Activated naive CD8-positive, alpha-beta T cell treated with anti-CD3 and anti-CD28 coated beads for 36 hours (primary cell): ENCODE results near the gene FBXW5. TPM values are rescaled to one million over a fixed set of nuclear protein-coding genes. Genes with fewer than 3 reads are reported as not detected.

ENCODE experiments used
- DNase-seq: peaks from one replicate; pipeline ENCODE4 v3.0.0; 2021
- H3K27ac Mint-ChIP-seq: one replicate; pipeline ENCODE4 v1.8.0; 2022; ENCODE audit warnings: mild to moderate bottlenecking, moderate library complexity, mixed read lengths
- H3K27me3 Mint-ChIP-seq: one replicate; pipeline ENCODE4 v1.8.0; 2022; ENCODE audit warnings: mild to moderate bottlenecking, mixed read lengths
- H3K36me3 Mint-ChIP-seq: one replicate; pipeline ENCODE4 v1.8.0; 2021; ENCODE audit warnings: mild to moderate bottlenecking, mixed read lengths
- H3K4me1 Mint-ChIP-seq: one replicate; pipeline ENCODE4 v1.8.0; 2021; ENCODE audit warnings: mixed read lengths
- H3K4me3 Mint-ChIP-seq: one replicate; pipeline ENCODE4 v1.8.0; 2022; ENCODE audit warnings: mild to moderate bottlenecking, moderate library complexity, mixed read lengths
- H3K9me3 Mint-ChIP-seq: one replicate; pipeline ENCODE4 v1.8.0; 2022; ENCODE audit warnings: mixed read lengths
- total RNA-seq, 2 experiments: library from RNA; stranded (reverse); gene quantifications; one replicate each; pipeline ENCODE4 v1.2.3, GENCODE V29; 2021

The FBXW5 gene
- total RNA-seq, 2 experiments from 2014 or later: 55.6 to 59.3 TPM

DNA sequence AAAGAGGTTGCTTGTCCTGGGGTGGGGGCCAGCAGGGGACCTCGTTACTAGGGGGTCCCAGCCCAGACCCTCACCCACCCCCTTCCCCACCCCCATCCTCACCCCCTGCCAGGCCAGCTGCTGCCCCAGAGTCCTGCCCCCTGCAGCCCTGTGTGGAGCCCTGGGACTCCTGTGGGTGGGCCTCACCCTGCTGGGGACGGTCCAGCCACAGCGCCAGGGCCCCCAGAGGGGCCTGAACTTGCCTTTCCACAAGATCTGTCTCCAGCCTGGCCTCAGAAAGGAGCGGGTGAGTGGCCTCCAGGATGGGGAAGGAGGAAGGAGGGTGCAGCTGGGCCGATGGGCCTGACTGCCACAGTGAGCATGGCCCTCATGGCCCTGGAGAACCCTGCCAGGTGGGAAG is 25.2 kb upstream of the FBXW5 start:
- no peaks in the 10 kb centered on the region for H3K27me3 Mint-ChIP-seq
- DNase-seq: no peak
- no peaks in the 10 kb centered on the region for H3K9me3 Mint-ChIP-seq
- H3K36me3 Mint-ChIP-seq: no peaks in the 10 kb centered on the region
- no peak overlapping the region for H3K4me3 Mint-ChIP-seq
- H3K4me1 Mint-ChIP-seq: peaks cover 10% of the 10 kb centered on the region
- no peak overlapping the region for H3K27ac Mint-ChIP-seq

DNA sequence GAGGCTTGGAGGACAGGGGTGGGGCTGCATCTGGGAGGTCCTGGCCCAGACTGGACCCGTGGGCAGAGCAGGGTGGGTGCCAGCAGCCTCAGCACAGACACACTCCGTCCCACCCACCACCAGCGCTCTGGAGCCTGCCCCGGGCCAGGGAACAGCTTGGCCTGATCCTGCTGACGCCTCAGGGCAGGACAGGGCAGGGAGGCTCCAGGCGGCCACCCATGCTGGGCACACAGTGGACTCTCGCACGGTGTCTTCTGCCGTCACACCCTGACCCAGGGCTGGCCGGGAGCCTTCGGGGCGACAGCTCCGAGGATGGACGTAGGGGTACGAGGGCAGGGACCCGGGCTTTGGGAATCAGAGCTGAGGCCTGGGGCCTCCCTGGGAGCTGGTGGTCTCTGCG is 24.6 kb upstream of the FBXW5 start:
- Mint-ChIP-seq H3K4me1 (peaks cover 10% of the 10 kb centered on the region), H3K4me3 (no peak overlapping the region), H3K36me3 (no peaks in the 10 kb centered on the region), H3K9me3 (no peaks in the 10 kb centered on the region), H3K27ac (no peak overlapping the region), H3K27me3 (no peaks in the 10 kb centered on the region)
- no peak for DNase-seq

DNA sequence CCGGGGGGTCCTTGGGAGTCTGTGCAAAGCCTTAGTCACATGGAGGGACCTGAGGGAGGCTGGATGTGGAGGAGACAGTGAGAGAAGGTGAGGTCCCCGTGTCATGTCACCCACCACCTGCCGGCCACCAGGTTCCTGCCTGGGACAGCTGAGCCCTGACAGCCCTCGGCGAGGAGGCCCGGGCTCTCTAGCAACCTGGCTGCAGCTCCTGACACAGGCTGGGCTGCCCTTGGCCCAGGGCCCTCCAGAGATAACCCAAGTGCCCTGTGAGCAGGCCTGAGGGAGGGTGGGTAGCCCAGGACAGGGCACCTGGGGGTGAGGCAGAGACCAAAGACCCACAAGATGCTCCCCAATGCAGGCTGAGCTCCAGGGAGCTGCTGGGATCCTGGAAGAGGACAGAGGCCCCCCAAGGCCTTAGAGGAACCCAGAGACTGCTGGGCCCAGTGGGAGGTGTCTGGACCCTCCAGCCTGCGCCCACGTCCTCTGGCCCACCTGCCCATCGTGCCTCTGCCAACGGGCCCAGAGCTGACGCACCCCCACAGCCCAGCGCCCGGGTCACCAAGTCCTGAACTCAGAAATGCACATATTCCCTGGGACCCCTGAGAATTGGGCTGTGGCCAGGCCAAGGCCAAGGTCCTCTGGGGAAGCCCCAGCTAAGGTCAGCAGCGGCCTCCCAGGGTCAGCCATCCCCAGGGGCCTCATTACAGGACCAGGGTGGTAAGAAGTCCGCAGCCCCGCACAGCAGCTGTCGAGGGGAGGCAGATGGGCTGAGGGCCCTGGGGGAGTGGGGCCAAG is 24.0 kb upstream of the FBXW5 start:
- H3K9me3 Mint-ChIP-seq: no peaks in the 10 kb centered on the region
- no peak overlapping the region for H3K4me3 Mint-ChIP-seq
- DNase-seq: no peak
- no peaks in the 10 kb centered on the region for H3K36me3 Mint-ChIP-seq
- no peak overlapping the region for H3K27ac Mint-ChIP-seq
- peaks cover 10% of the 10 kb centered on the region for H3K4me1 Mint-ChIP-seq
- no peaks in the 10 kb centered on the region for H3K27me3 Mint-ChIP-seq

DNA sequence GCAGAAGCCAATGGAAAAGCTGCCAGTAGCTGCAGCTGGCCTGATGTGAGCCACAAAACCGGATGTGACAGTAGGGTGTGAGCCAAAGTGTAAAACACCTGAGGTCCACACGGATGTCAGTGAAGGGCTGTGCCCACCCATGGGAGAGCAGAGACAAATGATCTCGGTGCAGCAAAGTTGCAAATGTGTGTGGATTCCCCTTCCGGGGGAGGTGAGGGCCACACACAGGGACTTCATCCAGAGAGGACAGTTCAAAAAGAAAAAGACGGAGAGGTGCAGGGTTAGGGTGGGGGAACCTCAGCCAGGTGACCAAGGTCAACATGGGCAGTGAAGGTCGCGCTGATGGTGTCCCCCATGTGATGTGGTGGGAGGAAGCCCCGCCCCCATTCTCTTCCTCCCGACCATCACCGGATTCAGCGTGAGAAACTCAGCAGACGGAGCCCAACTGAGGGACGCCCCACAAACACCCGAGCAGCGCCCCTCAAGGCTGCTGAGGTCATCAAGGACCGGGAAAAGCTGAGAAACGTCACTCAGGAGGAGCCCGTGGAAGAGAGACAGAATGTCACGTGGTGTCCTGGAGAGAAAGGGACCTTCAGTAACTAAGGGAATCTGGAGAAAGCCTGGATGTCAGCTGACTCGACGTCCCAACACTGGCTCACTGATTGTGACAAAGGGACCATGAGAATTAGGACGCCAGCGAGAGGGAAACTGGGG is 21.4 kb upstream of the FBXW5 start:
- no peaks in the 10 kb centered on the region for H3K9me3 Mint-ChIP-seq
- H3K36me3 Mint-ChIP-seq: no peaks in the 10 kb centered on the region
- peak overlapping the region; percentile 28 for H3K27ac Mint-ChIP-seq
- H3K27me3 Mint-ChIP-seq: no peaks in the 10 kb centered on the region
- DNase-seq: no peak
- H3K4me1 Mint-ChIP-seq: peaks cover 10% of the 10 kb centered on the region
- peak overlapping the region; percentile 55 for H3K4me3 Mint-ChIP-seq

DNA sequence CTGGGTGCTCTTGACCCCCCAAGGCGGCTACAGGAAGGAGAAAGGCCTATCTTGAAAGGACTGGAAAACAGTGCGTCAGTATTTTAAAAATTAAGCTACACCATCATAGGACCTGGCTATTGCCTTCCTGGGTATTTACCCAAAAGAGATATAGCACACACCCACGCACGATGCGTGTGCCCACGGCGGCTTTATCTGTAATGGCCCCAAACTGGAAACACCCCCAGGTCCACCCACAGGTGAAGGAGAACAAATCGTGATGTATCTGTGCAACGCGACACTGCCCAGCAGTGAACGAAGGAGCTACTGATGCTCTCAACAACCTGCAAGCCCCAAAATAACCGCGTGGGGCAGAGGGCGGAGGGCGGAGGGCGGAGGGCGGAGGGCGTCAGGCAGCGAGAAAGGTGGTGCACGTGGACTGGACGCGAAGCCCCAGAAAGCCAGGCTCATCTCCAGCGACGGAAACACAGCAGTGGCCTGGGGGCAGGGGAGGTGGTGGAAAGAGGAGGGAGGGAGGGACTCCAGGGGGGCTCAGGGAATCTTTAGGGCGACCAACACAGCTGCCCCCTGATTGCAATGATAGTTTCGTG is 20.4 kb upstream of the FBXW5 start:
- no peak overlapping the region for H3K27ac Mint-ChIP-seq
- peaks cover 14% of the 10 kb centered on the region for H3K4me1 Mint-ChIP-seq
- no peaks in the 10 kb centered on the region for H3K27me3 Mint-ChIP-seq
- H3K4me3 Mint-ChIP-seq: no peak overlapping the region
- H3K9me3 Mint-ChIP-seq: no peaks in the 10 kb centered on the region
- no peaks in the 10 kb centered on the region for H3K36me3 Mint-ChIP-seq
- DNase-seq: no peak

GRCh38 chr9:136964171-136964689 is 19.7 kb upstream of the FBXW5 start:
- Mint-ChIP-seq H3K36me3 (no peaks in the 10 kb centered on the region), H3K27ac (no peak overlapping the region), H3K9me3 (no peaks in the 10 kb centered on the region), H3K4me3 (no peak overlapping the region), H3K27me3 (no peaks in the 10 kb centered on the region), H3K4me1 (peaks cover 15% of the 10 kb centered on the region)
- DNase-seq: no peak

DNA sequence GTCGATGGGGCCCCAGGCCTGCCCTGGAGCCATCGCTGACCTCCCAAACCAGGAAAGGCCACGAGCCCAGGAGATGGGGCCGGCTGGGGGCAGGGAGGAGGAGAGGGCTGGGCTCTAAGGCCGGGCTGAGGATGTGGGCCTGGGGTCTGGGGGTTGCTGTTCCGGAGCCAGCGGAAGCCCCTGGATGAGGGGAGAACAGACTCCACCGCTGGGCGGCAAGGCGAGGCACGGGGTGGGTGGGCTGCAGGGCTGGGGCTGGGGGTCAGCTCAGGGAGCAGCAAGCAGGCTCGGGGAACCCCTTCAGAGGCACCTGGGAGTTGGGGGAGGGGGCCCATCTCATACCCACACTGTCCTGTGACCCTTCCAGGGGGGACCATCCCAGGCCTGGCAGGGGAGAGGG is 19.2 kb upstream of the FBXW5 start:
- no peak overlapping the region for H3K4me3 Mint-ChIP-seq
- no peak for DNase-seq
- H3K27ac Mint-ChIP-seq: no peak overlapping the region

GRCh38 chr9:136963341-136963740 is 18.8 kb upstream of the FBXW5 start:
- no peak overlapping the region for H3K27ac Mint-ChIP-seq
- peaks cover 15% of the 10 kb centered on the region for H3K4me1 Mint-ChIP-seq
- no peak for DNase-seq
- no peaks in the 10 kb centered on the region for H3K36me3 Mint-ChIP-seq
- H3K4me3 Mint-ChIP-seq: no peak overlapping the region
- no peaks in the 10 kb centered on the region for H3K9me3 Mint-ChIP-seq
- H3K27me3 Mint-ChIP-seq: no peaks in the 10 kb centered on the region

More for the DNA sequence above, 19.2 kb upstream of the FBXW5 start:
- peaks cover 15% of the 10 kb centered on the region for H3K4me1 Mint-ChIP-seq
- H3K9me3 Mint-ChIP-seq: no peaks in the 10 kb centered on the region
- no peaks in the 10 kb centered on the region for H3K36me3 Mint-ChIP-seq
- H3K27me3 Mint-ChIP-seq: no peaks in the 10 kb centered on the region

DNA sequence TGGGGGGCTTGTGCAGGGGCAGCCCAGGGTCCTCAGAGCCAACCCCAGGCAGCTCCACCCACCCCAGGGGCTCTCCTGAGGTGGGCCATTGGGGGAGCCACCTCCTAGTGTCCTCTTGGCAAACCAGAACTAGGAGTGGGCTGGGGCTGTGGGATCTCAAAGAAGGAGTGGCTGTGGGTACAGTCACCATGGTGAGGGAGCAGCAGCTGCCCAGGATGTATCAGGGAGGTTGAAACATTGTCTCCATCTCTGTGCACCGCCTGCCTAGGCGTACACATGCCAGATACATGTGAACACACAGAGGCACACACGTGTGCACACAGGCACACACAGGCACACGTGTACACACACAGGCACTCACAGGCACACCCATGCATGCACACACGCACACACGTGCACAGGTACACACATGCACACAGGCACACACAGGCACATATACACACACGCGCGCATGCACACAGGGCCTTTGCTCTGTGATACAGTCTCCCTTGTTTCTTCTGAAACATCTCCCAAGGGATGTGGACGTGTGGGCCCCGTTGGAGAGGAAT is 18.2 kb upstream of the FBXW5 start:
- DNase-seq: no peak
- Mint-ChIP-seq H3K9me3 (no peaks in the 10 kb centered on the region), H3K27ac (no peak overlapping the region), H3K4me1 (peaks cover 15% of the 10 kb centered on the region), H3K27me3 (no peaks in the 10 kb centered on the region), H3K36me3 (no peaks in the 10 kb centered on the region), H3K4me3 (no peak overlapping the region)

- Mint-ChIP-seq H3K36me3 (no peaks in the 10 kb centered on the region), H3K4me1 (peaks cover 15% of the 10 kb centered on the region), H3K9me3 (no peaks in the 10 kb centered on the region), H3K4me3 (no peak overlapping the region), H3K27ac (no peak overlapping the region), H3K27me3 (no peaks in the 10 kb centered on the region)
- no peak for DNase-seq
These were observed 17.6 kb upstream of the FBXW5 start for GRCh38 chr9:136962163-136962562.

GRCh38 chr9:136961279-136962065 is 16.9 kb upstream of the FBXW5 start:
- H3K27ac Mint-ChIP-seq: no peak overlapping the region
- no peak for DNase-seq
- no peaks in the 10 kb centered on the region for H3K9me3 Mint-ChIP-seq
- H3K27me3 Mint-ChIP-seq: no peaks in the 10 kb centered on the region
- peaks cover 2% of the 10 kb centered on the region for H3K36me3 Mint-ChIP-seq
- H3K4me1 Mint-ChIP-seq: peaks cover 15% of the 10 kb centered on the region
- H3K4me3 Mint-ChIP-seq: no peak overlapping the region

DNA sequence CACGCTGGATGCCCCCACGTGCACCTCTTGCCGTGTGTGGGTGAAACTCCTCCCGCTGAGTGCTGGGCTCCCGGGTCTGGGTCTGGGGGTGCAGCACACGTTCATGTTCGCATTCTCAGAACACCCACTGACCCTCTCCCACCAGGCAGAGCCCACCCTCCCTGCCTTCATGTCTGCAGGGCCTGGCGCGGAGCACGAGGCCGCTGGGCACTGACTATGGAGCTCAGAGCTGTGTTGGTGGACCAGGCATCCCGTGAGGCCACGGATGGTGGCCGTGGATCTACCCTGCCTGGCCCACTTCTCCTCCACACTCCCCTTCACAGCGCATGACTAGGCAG is 16.4 kb upstream of the FBXW5 start:
- DNase-seq: no peak
- Mint-ChIP-seq H3K9me3 (no peaks in the 10 kb centered on the region), H3K36me3 (peaks cover 3% of the 10 kb centered on the region), H3K4me1 (peaks cover 9% of the 10 kb centered on the region), H3K4me3 (no peak overlapping the region), H3K27me3 (no peaks in the 10 kb centered on the region), H3K27ac (no peak overlapping the region)

DNA sequence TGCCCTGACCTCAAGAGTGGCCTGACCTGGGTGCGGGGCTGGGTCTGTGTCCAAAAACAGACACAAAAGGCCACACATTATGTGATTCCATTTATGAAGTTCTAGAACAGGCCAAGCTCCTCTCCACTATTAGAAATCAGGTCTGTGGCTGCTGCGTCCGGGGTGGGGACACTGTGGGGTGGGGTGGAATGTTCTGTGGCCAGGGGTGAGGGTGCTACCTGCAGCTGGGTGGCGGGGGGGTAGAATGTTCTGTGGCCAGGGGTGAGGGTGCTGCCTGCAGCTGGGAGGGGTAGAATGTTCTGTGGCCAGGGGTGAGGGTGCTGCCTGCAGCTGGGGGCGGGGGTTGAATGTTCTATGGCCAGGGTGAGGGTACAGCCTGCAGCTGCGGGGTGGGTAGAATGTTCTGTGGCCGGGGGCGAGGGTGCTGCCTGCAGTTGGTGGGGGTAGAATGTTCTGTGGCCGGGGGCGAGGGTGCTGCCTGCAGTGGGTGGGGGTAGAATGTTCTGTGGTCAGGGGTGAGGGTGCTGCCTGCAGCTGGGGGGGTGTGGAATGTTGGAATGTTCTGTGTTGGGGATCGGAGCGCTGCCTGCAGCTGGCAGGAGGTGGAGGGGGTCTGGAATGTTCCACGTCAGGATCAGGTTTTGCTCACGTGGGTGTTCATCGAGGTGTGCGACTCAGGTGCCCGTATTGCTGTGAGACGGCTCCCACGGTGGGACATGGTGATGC is 15.8 kb upstream of the FBXW5 start:
- Mint-ChIP-seq H3K27me3 (no peaks in the 10 kb centered on the region), H3K4me3 (no peak overlapping the region), H3K27ac (no peak overlapping the region), H3K9me3 (no peaks in the 10 kb centered on the region), H3K36me3 (peaks cover 3% of the 10 kb centered on the region), H3K4me1 (peaks cover 5% of the 10 kb centered on the region)
- DNase-seq: no peak
